ENCODE data around the gene UNC5A.
A peak's percentile ranks its signal among the peaks of the same experiment; 100 is the strongest.

DNA sequence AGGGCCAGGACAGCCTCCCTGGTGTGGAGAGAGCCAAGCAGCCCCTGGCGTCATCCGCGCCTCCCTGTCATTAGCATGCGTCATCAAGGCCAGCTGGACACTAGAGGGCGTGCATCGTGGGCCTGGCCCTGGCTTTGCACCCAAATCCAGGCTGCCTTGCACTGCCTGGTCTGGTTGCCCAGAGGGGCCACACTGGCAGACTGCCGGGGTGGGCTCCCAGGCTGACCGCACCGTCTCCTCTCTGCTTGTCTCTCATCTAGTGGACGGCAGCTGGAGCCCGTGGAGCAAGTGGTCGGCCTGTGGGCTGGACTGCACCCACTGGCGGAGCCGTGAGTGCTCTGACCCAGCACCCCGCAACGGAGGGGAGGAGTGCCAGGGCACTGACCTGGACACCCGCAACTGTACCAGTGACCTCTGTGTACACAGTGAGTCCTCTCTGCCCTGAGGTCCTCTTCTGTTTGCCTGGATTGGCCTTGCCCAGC, 59.8 kb downstream of the UNC5A start:
- TF ChIP-seq, protein P1, sequence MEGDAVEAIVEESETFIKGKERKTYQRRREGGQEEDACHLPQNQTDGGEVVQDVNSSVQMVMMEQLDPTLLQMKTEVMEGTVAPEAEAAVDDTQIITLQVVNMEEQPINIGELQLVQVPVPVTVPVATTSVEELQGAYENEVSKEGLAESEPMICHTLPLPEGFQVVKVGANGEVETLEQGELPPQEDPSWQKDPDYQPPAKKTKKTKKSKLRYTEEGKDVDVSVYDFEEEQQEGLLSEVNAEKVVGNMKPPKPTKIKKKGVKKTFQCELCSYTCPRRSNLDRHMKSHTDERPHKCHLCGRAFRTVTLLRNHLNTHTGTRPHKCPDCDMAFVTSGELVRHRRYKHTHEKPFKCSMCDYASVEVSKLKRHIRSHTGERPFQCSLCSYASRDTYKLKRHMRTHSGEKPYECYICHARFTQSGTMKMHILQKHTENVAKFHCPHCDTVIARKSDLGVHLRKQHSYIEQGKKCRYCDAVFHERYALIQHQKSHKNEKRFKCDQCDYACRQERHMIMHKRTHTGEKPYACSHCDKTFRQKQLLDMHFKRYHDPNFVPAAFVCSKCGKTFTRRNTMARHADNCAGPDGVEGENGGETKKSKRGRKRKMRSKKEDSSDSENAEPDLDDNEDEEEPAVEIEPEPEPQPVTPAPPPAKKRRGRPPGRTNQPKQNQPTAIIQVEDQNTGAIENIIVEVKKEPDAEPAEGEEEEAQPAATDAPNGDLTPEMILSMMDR (conservative IDR thresholded peaks at IDR 0.05; ENCODE audit: low read depth, low read length), result peak; percentile 59
- TF ChIP-seq EZH2phosphoT487 (IDR thresholded peaks at IDR 0.05; ENCODE audit: borderline replicate concordance, low read length), result no peak
- TF ChIP-seq EZH2 (IDR thresholded peaks at IDR 0.05; ENCODE audit: low read length, unreplicated experiment), result no peak

Measured in PC-3 (cell line).